ENCODE data around the gene KRT4. TPM values are rescaled to one million over a fixed set of nuclear protein-coding genes. Genes with fewer than 3 reads are reported as not detected.

KRT4 gene
- total and polyA plus RNA-seq, 5 donors from 2014 or later = not detected

- peaks cover 0 to 2% (median 0%) of the 10 kb centered on the region in 7 donors for H3K9me3 Mint-ChIP-seq
- H3K4me1 Mint-ChIP-seq = no peaks in the 10 kb centered on the region
- Histone ChIP-seq H3K9me3 (ENCODE audit: control insufficient read depth in 2 of 2, low read length in 2 of 2) (no peaks in the 10 kb centered on the region), H3K36me3 (ENCODE audit: control insufficient read depth, insufficient read depth, low read length) (no peaks in the 10 kb centered on the region), H3K27ac (ENCODE audit: insufficient read depth, low read length, poor library complexity, severe bottlenecking) (no peak overlapping the region), H3K27me3 (ENCODE audit: control insufficient read depth, insufficient read depth, low read length) (no peaks in the 10 kb centered on the region), H3K4me3 (ENCODE audit: low read depth, low read length) (no peak overlapping the region), H3K4me1 (ENCODE audit: control insufficient read depth, insufficient read depth, low read length, poor library complexity, severe bottlenecking) (no peaks in the 10 kb centered on the region)
- peaks cover 7% of the 10 kb centered on the region for H3K27me3 Mint-ChIP-seq
- H3K36me3 Mint-ChIP-seq = no peaks in the 10 kb centered on the region
- H3K27ac Mint-ChIP-seq = peak overlapping the region in 1 of 3 donors; percentile 30
- no peak for DNase-seq
- no peak overlapping the region for H3K4me3 Mint-ChIP-seq
- no peak for ATAC-seq (ENCODE audit: low read depth in 2 of 2)
These were observed 1.9 kb downstream of the KRT4 start for GRCh38 chr12:52812073-52812400.

GRCh38 chr12:52811191-52812072, 2.5 kb downstream of the KRT4 start:
- Mint-ChIP-seq H3K27me3 (peaks cover 7% of the 10 kb centered on the region), H3K9me3 (peaks cover 0 to 2% (median 0%) of the 10 kb centered on the region in 7 donors), H3K36me3 (no peaks in the 10 kb centered on the region), H3K27ac (no peak overlapping the region), H3K4me1 (no peaks in the 10 kb centered on the region), H3K4me3 (no peak overlapping the region)
- H3K36me3 ChIP-seq (ENCODE audit: control insufficient read depth, insufficient read depth, low read length) = no peaks in the 10 kb centered on the region
- no peaks in the 10 kb centered on the region for H3K27me3 ChIP-seq (ENCODE audit: control insufficient read depth, insufficient read depth, low read length)
- DNase-seq (no peak), ATAC-seq (ENCODE audit: low read depth in 2 of 2) (no peak)
- no peaks in the 10 kb centered on the region for H3K4me1 ChIP-seq (ENCODE audit: control insufficient read depth, insufficient read depth, low read length, poor library complexity, severe bottlenecking)
- no peaks in the 10 kb centered on the region for H3K9me3 ChIP-seq (ENCODE audit: control insufficient read depth in 2 of 2, low read length in 2 of 2)
- H3K27ac ChIP-seq (ENCODE audit: insufficient read depth, low read length, poor library complexity, severe bottlenecking) = no peak overlapping the region
- H3K4me3 ChIP-seq (ENCODE audit: low read depth, low read length) = no peak overlapping the region

GRCh38 chr12:52810554-52810953, 3.4 kb downstream of the KRT4 start:
- no peak overlapping the region for H3K4me3 ChIP-seq (ENCODE audit: low read depth, low read length)
- no peaks in the 10 kb centered on the region for H3K27me3 ChIP-seq (ENCODE audit: control insufficient read depth, insufficient read depth, low read length)
- Mint-ChIP-seq H3K4me3 (no peak overlapping the region), H3K4me1 (no peaks in the 10 kb centered on the region), H3K36me3 (no peaks in the 10 kb centered on the region), H3K9me3 (peaks cover 0 to 2% (median 0%) of the 10 kb centered on the region in 7 donors), H3K27ac (no peak overlapping the region), H3K27me3 (peaks cover 5% of the 10 kb centered on the region)
- ATAC-seq (ENCODE audit: low read depth in 2 of 2) (no peak), DNase-seq (no peak)
- no peaks in the 10 kb centered on the region for H3K9me3 ChIP-seq (ENCODE audit: control insufficient read depth in 2 of 2, low read length in 2 of 2)
- H3K36me3 ChIP-seq (ENCODE audit: control insufficient read depth, insufficient read depth, low read length) = no peaks in the 10 kb centered on the region
- no peak overlapping the region for H3K27ac ChIP-seq (ENCODE audit: insufficient read depth, low read length, poor library complexity, severe bottlenecking)
- H3K4me1 ChIP-seq (ENCODE audit: control insufficient read depth, insufficient read depth, low read length, poor library complexity, severe bottlenecking) = no peaks in the 10 kb centered on the region

- Mint-ChIP-seq H3K27me3 (peaks cover 5% of the 10 kb centered on the region), H3K9me3 (peaks cover 0 to 2% (median 0%) of the 10 kb centered on the region in 7 donors), H3K27ac (no peak overlapping the region), H3K4me1 (no peaks in the 10 kb centered on the region), H3K4me3 (no peak overlapping the region), H3K36me3 (no peaks in the 10 kb centered on the region)
- no peak for DNase-seq
- Histone ChIP-seq H3K4me1 (ENCODE audit: control insufficient read depth, insufficient read depth, low read length, poor library complexity, severe bottlenecking) (no peaks in the 10 kb centered on the region), H3K4me3 (ENCODE audit: low read depth, low read length) (no peak overlapping the region), H3K27me3 (ENCODE audit: control insufficient read depth, insufficient read depth, low read length) (no peaks in the 10 kb centered on the region), H3K36me3 (ENCODE audit: control insufficient read depth, insufficient read depth, low read length) (no peaks in the 10 kb centered on the region), H3K9me3 (ENCODE audit: control insufficient read depth in 2 of 2, low read length in 2 of 2) (no peaks in the 10 kb centered on the region), H3K27ac (ENCODE audit: insufficient read depth, low read length, poor library complexity, severe bottlenecking) (no peak overlapping the region)
- ATAC-seq (ENCODE audit: low read depth in 2 of 2) = no peak
These were observed 4.8 kb downstream of the KRT4 start for GRCh38 chr12:52809166-52809565.

- no peak for DNase-seq
- Histone ChIP-seq H3K27me3 (ENCODE audit: control insufficient read depth, insufficient read depth, low read length) (no peaks in the 10 kb centered on the region), H3K36me3 (ENCODE audit: control insufficient read depth, insufficient read depth, low read length) (no peaks in the 10 kb centered on the region), H3K27ac (ENCODE audit: insufficient read depth, low read length, poor library complexity, severe bottlenecking) (no peak overlapping the region), H3K4me3 (ENCODE audit: low read depth, low read length) (no peak overlapping the region), H3K4me1 (ENCODE audit: control insufficient read depth, insufficient read depth, low read length, poor library complexity, severe bottlenecking) (no peaks in the 10 kb centered on the region), H3K9me3 (ENCODE audit: control insufficient read depth in 2 of 2, low read length in 2 of 2) (no peaks in the 10 kb centered on the region)
- Mint-ChIP-seq H3K36me3 (no peaks in the 10 kb centered on the region), H3K9me3 (peaks cover 0 to 2% (median 0%) of the 10 kb centered on the region in 7 donors), H3K4me1 (no peaks in the 10 kb centered on the region), H3K27me3 (peaks cover 8% of the 10 kb centered on the region), H3K4me3 (no peak overlapping the region), H3K27ac (no peak overlapping the region)
- no peak for ATAC-seq (ENCODE audit: low read depth in 2 of 2)
These were observed 5.2 kb downstream of the KRT4 start for GRCh38 chr12:52808573-52809160.

- H3K36me3 ChIP-seq (ENCODE audit: control insufficient read depth, insufficient read depth, low read length) = no peaks in the 10 kb centered on the region
- no peak for ATAC-seq (ENCODE audit: low read depth in 2 of 2)
- H3K4me3 ChIP-seq (ENCODE audit: low read depth, low read length) = no peak overlapping the region
- no peaks in the 10 kb centered on the region for H3K4me1 Mint-ChIP-seq
- no peaks in the 10 kb centered on the region for H3K4me1 ChIP-seq (ENCODE audit: control insufficient read depth, insufficient read depth, low read length, poor library complexity, severe bottlenecking)
- H3K9me3 Mint-ChIP-seq = peaks cover 0 to 2% (median 0%) of the 10 kb centered on the region in 7 donors
- DNase-seq = no peak
- no peaks in the 10 kb centered on the region for H3K27me3 ChIP-seq (ENCODE audit: control insufficient read depth, insufficient read depth, low read length)
- H3K36me3 Mint-ChIP-seq = no peaks in the 10 kb centered on the region
- peaks cover 8% of the 10 kb centered on the region for H3K27me3 Mint-ChIP-seq
- H3K4me3 Mint-ChIP-seq = no peak overlapping the region
- H3K27ac ChIP-seq (ENCODE audit: insufficient read depth, low read length, poor library complexity, severe bottlenecking) = no peak overlapping the region
- H3K9me3 ChIP-seq (ENCODE audit: control insufficient read depth in 2 of 2, low read length in 2 of 2) = no peaks in the 10 kb centered on the region
- no peak overlapping the region for H3K27ac Mint-ChIP-seq
These were observed 6.1 kb downstream of the KRT4 start for GRCh38 chr12:52807544-52808470.

GRCh38 chr12:52806821-52807543, 6.9 kb downstream of the KRT4 start:
- peaks cover 8% of the 10 kb centered on the region for H3K27me3 Mint-ChIP-seq
- ATAC-seq (ENCODE audit: low read depth in 2 of 2) = no peak
- H3K27ac ChIP-seq (ENCODE audit: insufficient read depth, low read length, poor library complexity, severe bottlenecking) = no peak overlapping the region

More at GRCh38 chr12:52806821-52807543, 6.9 kb downstream of the KRT4 start:
- Histone ChIP-seq H3K27me3 (ENCODE audit: control insufficient read depth, insufficient read depth, low read length) (no peaks in the 10 kb centered on the region), H3K4me3 (ENCODE audit: low read depth, low read length) (no peak overlapping the region), H3K36me3 (ENCODE audit: control insufficient read depth, insufficient read depth, low read length) (no peaks in the 10 kb centered on the region), H3K4me1 (ENCODE audit: control insufficient read depth, insufficient read depth, low read length, poor library complexity, severe bottlenecking) (no peaks in the 10 kb centered on the region), H3K9me3 (ENCODE audit: control insufficient read depth in 2 of 2, low read length in 2 of 2) (no peaks in the 10 kb centered on the region)
- H3K27ac Mint-ChIP-seq = no peak overlapping the region
- no peak for DNase-seq
- peaks cover 0 to 2% (median 0%) of the 10 kb centered on the region in 7 donors for H3K9me3 Mint-ChIP-seq
- no peaks in the 10 kb centered on the region for H3K36me3 Mint-ChIP-seq
- no peaks in the 10 kb centered on the region for H3K4me1 Mint-ChIP-seq
- no peak overlapping the region for H3K4me3 Mint-ChIP-seq

All from CD4-positive, CD25-positive, alpha-beta regulatory T cell (primary cell).